SHP77 treated with DMSO at 0.1 percent for 48 hours (cell line): ENCODE measurements around the gene IRF1.
A peak's percentile ranks its signal among the peaks of the same experiment; 100 is the strongest.

ENCODE experiments used
- DNase-seq: peaks from one replicate; lab custom pipeline; 2025; lab: John Stamatoyannopoulos, UW

IRF1 gene

DNA sequence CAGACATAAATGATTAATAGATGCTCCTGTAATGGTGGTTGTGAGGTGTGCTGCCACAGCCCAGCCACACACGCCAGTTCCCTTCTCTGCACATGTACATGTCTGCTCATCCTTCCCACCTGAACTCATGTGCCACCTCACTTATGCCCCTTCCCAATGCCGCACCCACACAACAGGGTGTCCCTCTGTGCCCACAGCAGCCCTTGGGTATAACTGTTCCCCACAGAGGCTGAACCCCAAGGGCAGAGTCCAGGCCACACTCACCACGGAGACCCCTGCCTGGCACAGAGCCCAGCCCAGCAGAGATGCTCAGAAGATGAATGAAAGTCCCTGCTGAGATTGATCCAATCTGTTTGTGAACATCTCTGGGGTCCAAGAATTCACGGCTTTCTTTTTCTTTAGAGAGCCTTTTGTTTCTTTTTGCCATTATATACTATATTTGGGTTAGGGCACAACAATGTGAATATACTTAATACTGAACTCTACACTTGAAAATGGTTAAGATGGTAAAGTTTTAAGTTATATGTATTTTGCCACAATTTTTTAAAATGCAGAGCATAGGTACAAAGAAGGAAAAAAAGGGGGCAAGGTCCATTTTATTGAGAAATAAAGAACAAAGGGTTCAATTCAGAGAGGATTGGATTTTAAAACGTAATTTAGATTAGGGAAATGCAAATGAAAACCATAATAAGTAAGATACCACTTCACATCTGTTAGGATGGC lies 29.6 kb downstream of the IRF1 start:
- DNase-seq, result no peak

- peak; percentile 79 for DNase-seq
Measured at GRCh38 chr5:132459983-132460838, 30.4 kb downstream of the IRF1 start.

DNA sequence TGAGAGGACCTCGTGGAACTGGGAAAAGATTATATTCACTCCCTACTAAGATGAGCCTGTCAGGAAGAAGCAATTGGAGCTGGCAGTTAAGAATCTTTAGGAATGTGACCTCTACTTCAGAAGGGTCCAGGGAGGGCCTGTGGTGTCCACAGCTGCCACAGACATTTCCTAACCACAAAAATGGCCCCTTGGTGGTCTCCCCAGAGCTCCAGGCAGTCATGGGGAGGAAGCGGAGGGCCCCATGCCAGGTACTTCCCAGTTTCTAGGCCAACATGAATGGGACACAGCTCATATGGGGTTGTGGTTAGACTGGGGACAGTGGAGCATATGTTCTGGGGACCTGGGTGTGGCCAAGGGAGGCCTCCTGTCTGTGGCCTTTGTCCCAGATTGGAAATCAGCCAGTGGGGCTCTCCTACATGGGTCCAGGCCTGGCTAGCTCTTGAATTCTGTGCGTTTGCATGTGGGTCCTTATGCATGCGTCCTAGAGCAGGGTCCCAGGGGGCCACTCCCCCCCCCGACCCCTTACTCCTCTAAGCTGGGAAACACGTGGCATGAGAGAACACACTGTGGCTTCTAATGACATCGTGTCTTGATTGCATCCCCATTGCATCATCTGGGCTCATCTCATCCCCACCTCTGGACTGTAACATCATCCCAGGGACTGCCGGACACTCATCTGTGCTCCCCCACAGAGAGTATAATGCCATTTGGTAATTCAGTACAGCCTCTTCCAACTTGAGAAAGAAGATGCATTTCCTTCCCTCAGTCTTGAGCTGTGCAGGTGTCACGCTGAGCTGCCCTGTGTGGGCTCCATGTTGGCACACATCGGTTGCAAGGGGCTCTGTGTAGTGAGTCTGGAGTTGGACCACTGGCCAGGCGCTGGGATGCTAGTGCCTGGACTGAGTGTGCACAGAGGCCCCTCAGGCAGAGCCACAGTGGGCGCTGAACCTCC lies 31.3 kb downstream of the IRF1 start:
- no peak for DNase-seq

DNA sequence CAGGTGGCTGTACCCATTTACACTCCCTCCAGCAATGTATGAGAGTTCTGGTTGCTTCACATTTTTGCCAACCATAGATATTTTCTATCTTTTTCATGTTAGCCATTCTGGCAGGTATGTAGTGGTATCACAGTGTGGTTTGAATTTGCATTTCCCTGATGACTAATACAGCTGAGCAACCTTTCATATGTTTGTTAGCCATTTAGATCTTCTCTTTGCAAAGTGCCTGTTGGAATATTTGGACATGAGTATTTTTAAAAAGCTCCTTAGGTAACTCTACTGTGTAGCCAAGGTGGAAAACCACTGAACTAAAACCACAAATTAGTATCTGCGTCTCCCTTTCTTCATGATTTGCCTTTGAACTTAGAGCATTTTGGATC lies 31.9 kb downstream of the IRF1 start:
- DNase-seq, result no peak

DNA sequence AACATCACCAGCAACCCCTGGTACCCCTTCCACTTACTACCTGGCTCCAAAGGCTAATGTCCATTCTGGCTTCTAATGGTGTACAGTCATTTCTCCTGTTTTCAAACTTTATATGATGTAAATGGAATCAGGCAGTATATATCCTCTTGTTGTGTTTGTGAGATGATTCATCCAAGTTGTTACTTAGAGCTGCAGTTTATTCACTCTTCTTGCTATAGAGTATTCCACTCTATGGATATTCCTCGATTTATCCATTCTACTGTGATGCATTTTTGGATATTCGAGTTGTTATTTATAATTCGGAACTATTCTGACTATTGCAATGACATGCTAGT lies 32.4 kb downstream of the IRF1 start:
- no peak for DNase-seq

DNA sequence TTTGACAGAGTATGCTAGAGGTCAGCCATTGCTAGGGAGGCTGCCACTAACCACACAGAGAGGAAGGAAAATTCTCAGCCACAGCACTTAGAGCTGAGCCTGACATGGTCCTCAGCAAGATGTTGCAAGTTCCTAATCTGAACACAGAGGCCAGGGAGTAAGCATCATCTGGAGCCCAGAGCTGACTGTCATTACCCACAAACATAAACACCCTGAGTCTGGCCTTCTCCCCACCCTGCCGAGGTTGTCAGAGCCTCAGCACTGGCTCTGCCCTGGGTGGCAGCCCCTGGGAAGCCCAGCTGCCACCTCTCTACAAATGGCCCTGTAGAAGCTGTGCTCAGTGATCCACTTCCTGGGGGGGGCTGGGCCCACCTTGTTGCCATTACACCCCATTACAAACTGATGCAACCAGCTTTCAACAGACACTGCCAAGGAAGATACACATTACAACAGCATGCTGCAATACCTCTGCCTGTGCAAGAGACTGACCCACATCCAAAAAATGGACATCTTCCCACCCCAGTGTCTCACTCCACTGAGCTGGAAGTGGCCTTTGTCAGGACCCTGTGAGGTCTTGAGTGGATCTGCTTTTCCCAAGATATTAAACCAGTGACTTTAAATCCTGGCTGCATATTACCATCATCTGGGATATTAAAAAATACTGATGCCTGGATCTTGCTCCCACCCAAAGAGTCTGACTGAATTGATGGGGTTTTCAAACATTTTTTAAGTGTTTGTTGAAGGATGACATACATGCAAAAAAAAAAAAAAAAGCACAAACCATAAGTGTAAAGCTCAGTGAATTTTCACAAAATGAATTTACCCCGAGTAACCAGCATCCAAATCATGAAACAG lies 33.0 kb downstream of the IRF1 start:
- no peak for DNase-seq

GRCh38 chr5:132456987-132457361 lies 33.6 kb downstream of the IRF1 start:
- DNase-seq, result no peak

DNA sequence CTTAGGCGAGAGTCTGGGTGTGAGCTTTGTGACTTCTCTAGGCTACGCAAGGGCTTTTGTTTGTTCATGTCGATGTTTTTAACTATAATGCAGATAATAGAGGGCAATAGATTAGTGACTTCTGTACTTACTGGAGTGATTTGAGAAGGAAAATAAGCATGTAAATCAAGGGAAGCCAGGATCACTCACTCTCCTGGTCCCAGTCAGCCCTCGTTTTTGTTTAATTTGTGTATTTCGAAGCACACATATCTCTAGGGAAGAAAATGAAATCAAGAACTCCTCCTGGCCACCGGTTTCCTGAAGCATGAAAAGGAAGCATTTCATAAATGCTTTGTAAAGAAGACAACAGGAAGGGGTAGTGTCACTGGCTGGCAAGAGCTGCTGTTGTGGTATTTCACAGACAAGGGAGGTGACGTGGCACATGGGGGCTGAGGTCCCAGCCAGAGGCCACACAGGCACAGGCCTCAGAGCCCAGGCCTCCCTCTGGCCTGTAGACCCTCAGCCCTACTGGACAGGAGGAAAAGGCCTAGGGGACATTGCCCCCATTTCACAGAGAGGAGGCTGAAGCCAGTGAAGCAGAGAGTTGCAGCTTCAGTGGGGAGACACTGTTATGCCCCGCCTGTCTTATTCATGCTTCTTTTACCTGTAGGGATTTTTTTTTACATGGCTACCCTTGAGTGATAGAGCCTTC lies 34.1 kb downstream of the IRF1 start:
- no peak for DNase-seq

- DNase-seq, result no peak
Measured at GRCh38 chr5:132455614-132456115, 34.9 kb downstream of the IRF1 start.

GRCh38 chr5:132454361-132454760 lies 36.2 kb downstream of the IRF1 start:
- no peak for DNase-seq

DNA sequence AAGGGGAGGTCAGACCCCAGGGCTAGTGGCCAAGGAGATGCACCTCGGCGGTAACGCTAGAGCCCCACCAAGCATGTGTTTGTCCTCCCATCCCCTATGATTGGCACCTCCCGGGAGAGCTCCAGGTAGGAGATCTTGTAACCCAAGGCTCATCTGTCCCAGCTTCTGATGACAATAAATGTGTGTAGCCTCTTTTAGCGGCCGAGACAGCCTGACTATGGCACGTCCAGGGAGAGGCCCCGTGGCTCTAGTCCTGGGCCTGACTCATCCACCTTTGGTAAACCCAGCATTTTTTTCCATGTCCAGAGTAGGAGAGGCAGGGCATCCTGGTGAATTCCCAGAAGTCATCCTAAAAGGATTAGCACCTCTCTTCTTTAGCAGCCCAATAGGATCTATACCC lies 39.2 kb downstream of the IRF1 start:
- no peak for DNase-seq

DNA sequence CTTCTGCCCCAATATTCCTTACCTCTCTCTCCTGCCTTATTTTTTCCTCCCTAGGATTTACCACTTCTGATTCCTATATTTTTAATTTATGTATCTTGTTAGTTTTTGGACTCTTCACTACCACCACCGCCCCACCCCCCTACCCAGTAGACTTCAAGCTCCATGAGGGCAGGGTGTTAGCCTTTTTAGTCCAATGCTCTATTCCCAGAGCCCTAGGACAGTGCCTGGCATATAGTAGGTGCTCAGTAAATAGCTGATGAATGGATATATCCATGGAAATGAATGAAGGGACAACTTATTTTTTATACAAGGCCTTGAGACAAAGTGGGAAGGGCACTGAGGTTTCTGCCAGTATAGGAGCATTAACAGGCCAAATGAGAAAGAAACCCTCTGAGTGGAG lies 41.5 kb downstream of the IRF1 start:
- no peak for DNase-seq

DNA sequence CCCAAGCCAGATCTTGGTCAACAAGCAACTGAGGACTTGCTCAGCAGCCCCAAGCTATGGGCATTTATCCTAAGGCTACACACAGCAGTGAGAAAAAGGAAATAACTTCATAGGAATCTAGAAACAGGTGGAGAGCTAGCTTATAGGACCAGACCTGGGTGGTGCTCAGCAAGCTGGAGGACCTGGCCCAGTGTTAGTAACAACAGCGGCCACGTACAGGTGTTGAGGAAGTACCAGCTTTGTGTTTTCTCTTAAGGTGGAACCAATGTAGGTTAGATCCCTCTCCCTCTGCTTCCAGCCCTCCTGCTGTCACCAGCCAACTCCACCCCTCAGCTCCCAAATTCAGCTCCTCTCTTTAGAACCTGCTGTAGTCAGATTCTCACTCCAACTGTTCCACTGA lies 43.4 kb downstream of the IRF1 start:
- DNase-seq, result no peak

DNA sequence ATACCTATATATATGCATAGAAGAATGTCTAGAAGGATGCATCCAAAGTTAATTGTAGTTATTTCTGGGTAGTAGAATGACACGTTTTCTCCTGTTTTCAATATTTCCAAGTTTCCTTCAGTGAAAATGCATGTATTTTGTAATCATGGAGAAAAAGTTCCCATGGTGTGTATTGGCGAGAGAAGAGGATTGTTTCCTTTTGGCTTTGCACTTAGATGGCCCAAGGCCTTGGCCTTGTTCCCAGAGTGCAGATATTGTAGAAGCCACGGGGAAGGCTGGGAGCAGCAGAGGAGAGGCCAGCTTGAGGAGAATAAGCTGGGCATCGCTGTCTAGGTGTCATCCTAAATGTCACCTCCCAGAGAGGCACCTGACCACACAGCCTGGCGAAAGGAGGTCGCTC lies 44.0 kb downstream of the IRF1 start:
- DNase-seq, result no peak

- no peak for DNase-seq
Measured at GRCh38 chr5:132445930-132446329, 44.6 kb downstream of the IRF1 start.

- no peak for DNase-seq
Measured at GRCh38 chr5:132445640-132445923, 45.0 kb downstream of the IRF1 start.

DNA sequence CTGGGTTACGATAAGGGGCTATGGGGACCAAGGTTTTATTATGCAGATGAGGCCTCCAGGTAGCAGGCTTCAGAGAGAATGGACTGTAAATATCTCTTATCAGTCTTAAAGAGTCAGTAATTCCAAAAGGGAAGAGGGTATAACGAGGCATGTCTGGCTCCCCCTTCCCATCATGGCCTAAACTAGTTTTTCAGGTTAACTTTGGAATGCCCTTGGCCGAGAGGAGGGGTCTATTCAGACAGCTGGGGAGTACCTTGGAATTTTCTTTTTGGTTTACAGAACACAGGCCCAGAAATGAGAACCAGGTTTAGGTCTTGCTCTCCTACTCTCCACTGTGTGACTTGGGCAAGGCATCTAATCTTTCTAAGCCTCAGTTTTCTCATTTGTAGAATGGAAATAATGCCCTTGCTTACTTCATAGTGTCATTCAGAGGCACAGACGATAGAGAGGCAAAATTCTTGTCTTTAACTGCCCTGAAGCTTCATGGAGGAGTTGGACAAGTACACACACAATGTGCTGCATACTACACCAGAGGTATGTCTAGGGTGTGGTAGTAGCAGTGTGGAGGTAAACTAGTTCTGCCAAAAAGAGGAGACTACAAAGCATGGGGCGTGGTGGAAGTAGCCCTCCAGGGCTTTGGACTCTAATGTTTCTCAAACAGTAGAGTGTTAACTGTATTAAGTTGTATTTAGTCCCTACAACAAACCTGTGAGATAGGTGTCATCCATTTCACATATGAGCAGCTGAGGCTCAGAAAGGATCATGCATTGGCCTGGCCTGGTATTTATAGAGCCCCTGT lies 45.5 kb downstream of the IRF1 start:
- no peak for DNase-seq

GRCh38 chr5:132444061-132444460 lies 46.5 kb downstream of the IRF1 start:
- DNase-seq, result no peak

- no peak for DNase-seq
Measured at GRCh38 chr5:132439521-132440089, 51.0 kb downstream of the IRF1 start.

DNA sequence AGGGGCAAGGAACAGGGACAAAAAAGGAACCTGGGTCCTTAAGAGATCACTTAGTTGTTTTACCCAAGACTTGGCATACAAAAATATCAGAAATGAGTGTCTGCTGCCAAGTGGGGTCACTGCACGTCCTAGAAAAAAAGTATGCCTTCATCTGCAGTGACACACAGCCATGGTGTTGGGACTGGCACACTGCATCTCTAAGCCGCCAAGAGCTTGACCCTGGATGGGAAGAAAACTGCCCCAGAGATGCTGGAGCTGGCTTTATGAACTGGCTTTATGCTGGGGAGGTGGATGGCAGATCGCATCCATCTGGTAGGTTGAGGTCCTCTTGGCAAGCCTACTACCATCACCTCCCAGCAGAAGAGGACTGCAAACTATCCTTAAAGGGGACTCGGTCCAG lies 51.7 kb downstream of the IRF1 start:
- no peak for DNase-seq
